HUES48 (cell line): ENCODE measurements around the gene PXDN.
"Not testable (repeated sequence)": the region's sequence is repeated elsewhere in the genome, so short reads cannot be mapped to it uniquely, and the experiment has no call there.

Source experiments
- H3K27ac ChIP-seq: one replicate; pipeline ENCODE4 v1.7.0; 2013; ENCODE audit warnings: low read depth, low read length, inconsistent platforms
- H3K27me3 ChIP-seq: 2 replicates; pipeline ENCODE4 v1.6.1; 2013; ENCODE audit warnings: mild to moderate bottlenecking, low read length; ENCODE audit not compliant: control insufficient read depth, insufficient read depth
- H3K36me3 ChIP-seq: 2 replicates; pipeline ENCODE4 v1.6.1; 2013; ENCODE audit warnings: low read length; ENCODE audit not compliant: control insufficient read depth, insufficient read depth
- H3K4me1 ChIP-seq: 2 replicates; pipeline ENCODE4 v1.6.1; 2013; ENCODE audit warnings: mild to moderate bottlenecking, low read length; ENCODE audit not compliant: control insufficient read depth, insufficient read depth
- H3K4me3 ChIP-seq: 2 replicates; pipeline ENCODE4 v1.5.1; 2013; ENCODE audit warnings: mild to moderate bottlenecking, low read depth, low read length
- H3K9ac ChIP-seq: 2 replicates; pipeline ENCODE4 v1.6.1; 2013; ENCODE audit warnings: mild to moderate bottlenecking, low read depth, low read length, moderate library complexity
- H3K9me3 ChIP-seq: 2 replicates; pipeline ENCODE4 v1.6.1; 2013; ENCODE audit warnings: low read length; ENCODE audit not compliant: control insufficient read depth, insufficient read depth

PXDN gene

GRCh38 chr2:1727796-1728474, 16.4 kb downstream of the PXDN start:
- Histone ChIP-seq H3K9ac (no peak overlapping the region), H3K4me1 (peaks cover 42% of the 10 kb centered on the region), H3K4me3 (no peak overlapping the region), H3K27ac (no peak overlapping the region), H3K9me3 (no peaks in the 10 kb centered on the region), H3K36me3 (no peaks in the 10 kb centered on the region), H3K27me3 (no peaks in the 10 kb centered on the region)

DNA sequence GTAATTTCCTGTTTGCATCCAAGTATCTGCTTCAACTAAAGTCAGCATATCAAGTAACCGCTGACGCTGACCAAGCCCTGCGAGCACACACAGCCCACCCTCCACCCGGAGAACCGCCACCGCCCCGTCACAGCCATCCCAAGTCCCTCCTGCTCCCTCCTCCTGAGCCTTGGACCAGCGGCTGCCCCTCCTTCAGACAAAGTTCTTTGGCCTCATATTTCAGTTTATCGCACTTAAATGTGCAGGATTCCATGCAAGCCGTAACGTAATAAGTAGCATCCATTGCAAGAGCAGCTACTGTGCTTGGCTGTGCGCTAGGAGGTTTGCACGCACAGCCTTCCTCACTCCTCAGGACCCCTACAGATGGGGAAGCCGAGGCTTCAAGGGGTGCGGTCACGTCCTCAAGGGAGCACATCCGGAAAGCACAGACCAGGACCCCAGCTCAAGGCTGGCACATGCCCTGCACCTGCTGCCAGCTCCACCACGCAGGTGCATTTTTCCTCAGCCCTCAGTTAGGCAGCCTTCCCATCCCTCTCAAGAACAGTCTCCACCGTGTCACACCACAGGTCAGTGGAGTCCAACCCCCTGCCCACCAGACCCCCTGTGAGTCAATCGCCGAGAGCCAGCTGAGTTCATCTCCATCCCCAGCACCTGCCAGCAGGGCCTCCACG, 17.1 kb downstream of the PXDN start:
- Histone ChIP-seq H3K36me3 (no peaks in the 10 kb centered on the region), H3K9me3 (no peaks in the 10 kb centered on the region), H3K4me3 (no peak overlapping the region), H3K9ac (no peak overlapping the region), H3K27me3 (no peaks in the 10 kb centered on the region), H3K27ac (no peak overlapping the region), H3K4me1 (peaks cover 39% of the 10 kb centered on the region)

DNA sequence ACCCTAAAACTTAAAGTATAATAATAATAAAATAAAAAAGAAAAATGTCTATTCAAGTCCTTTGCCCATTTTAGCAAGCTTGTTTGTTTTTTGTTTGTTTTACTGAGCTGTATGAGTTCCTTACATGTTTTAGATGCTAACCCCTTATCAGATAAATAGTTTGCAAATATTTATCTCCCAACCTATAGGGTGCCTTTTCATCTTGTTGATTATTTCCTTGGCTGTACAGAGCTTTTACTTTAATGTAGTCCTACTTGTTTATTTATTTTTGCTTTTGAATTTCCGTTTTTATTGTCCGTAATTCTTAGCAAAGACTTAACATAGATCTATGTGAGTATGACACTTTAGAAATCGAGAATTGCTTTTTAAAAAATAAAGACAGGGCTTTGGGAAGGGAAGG, 17.8 kb downstream of the PXDN start:
- Histone ChIP-seq H3K4me1 (peaks cover 34% of the 10 kb centered on the region), H3K27ac (no peak overlapping the region), H3K4me3 (no peak overlapping the region), H3K27me3 (no peaks in the 10 kb centered on the region), H3K36me3 (no peaks in the 10 kb centered on the region), H3K9ac (no peak overlapping the region), H3K9me3 (no peaks in the 10 kb centered on the region)

- not testable (repeated sequence) for H3K27ac ChIP-seq, H3K27me3 ChIP-seq, H3K4me3 ChIP-seq, H3K36me3 ChIP-seq, H3K9me3 ChIP-seq, H3K9ac ChIP-seq
- H3K4me1 ChIP-seq = peaks cover 17% of the 10 kb centered on the region
Measured at GRCh38 chr2:1724351-1724750, 20.0 kb downstream of the PXDN start.

DNA sequence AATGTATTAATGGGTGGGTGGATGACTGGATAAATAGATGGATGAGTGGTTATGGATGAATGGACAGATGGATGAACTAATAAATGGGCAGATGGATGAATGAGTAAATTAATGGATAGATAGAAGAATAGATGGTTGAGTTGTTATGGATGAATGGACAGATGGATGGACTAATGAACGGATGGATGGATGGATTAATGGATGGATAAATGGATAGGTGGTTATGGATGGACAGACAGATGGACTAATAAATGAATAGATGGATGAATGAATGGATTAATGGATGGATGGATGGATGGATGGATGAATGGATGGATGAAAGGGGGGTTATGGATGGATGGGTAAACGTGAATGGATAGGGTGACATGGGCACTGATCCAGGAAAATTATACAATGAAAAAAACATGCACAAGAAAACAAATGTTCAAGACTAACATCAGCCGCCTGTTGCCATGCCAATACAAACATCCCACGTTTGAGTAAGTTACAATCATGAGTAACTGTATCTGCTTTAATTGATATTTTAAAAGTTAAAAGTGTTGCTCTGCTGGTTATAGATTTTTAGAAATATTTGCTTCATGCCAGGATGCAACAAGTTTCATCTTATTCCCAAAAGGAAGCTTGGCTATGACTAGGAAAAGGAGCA, 20.8 kb downstream of the PXDN start:
- Histone ChIP-seq H3K4me3 (no peak overlapping the region), H3K9ac (no peak overlapping the region), H3K27me3 (no peaks in the 10 kb centered on the region), H3K36me3 (no peaks in the 10 kb centered on the region; the same call in 1 of the 2 replicates), H3K4me1 (peaks cover 9% of the 10 kb centered on the region), H3K27ac (no peak overlapping the region), H3K9me3 (no peaks in the 10 kb centered on the region)

DNA sequence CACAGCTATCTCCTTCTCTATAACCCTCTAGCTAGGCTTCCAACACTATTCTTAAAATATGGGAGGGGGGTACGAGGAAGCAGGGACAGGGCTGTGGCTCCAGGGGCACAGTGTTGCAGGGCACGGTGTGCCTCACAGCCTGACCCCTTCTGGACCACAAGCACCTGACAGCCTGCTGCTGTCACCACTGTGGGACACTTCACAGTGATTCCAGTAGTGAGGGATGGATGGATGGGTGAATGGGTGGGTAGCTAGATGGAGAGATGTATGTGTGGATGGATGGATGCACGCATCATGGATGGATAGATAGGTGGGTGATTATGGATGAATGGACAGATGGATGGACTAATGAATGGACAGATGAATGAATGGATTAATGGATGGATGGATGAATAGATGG, 21.6 kb downstream of the PXDN start:
- 0 out of 2 replicates have a peak, but pooled peaks cover 5% of the 10 kb centered on the region for H3K4me1 ChIP-seq
- no peaks in the 10 kb centered on the region for H3K27me3 ChIP-seq
- no peak overlapping the region for H3K9ac ChIP-seq
- no peaks in the 10 kb centered on the region for H3K9me3 ChIP-seq
- no peak overlapping the region for H3K27ac ChIP-seq
- H3K4me3 ChIP-seq = no peak overlapping the region
- no peaks in the 10 kb centered on the region; the same call in 1 of the 2 replicates for H3K36me3 ChIP-seq

DNA sequence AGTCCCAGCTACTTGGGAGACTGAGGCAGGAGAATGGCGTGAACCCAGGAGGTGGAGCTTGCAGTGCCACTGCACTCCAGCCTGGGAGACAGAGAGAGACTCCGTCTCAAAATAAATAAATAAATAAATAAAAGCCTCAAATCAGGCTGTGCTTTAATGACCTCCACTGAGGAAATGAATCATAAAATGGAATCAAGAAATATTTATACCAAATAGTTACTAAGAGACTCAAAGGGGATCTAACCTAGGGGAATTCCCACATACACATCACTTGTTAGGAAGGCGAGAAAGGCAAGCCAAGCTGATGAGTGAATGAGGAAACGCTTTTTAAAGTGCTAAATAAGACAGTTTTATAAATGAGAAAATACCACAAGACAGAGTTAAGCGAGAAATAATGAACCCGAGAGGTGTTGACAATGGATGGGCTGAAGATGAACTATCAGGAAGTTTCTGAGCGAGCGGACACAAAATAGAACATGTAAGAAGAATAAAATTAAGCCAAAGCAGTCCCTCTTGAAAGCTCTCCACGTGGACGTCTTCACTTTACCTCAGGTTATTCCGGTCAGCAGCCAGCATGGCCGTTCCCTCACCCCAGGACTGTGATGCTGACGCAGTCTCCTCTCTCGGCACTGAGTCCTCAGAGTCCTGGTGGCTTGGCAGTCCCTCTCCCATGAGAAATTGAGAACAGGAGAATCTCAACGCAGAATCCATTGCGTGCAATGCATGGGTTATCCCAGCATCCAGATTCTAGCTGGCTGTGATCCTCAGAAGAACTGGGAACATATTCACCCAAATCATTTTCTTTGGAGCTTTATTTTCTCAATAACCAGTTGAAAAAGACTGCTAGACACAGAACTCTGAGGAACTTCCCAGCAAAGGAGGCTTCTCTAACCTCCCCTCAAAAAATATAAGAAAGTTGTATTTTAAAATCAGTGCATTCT, 22.3 kb downstream of the PXDN start:
- Histone ChIP-seq H3K27me3 (no peaks in the 10 kb centered on the region), H3K27ac (peak overlapping the region; percentile 8), H3K4me1 (0 out of 2 replicates have a peak, but pooled peaks cover 9% of the 10 kb centered on the region), H3K36me3 (no peaks in the 10 kb centered on the region; the same call in 1 of the 2 replicates), H3K9me3 (no peaks in the 10 kb centered on the region), H3K9ac (no peak overlapping the region), H3K4me3 (no peak overlapping the region)

- no peak overlapping the region for H3K27ac ChIP-seq
- no peak overlapping the region for H3K9ac ChIP-seq
- no peaks in the 10 kb centered on the region for H3K9me3 ChIP-seq
- no peaks in the 10 kb centered on the region for H3K27me3 ChIP-seq
- no peak overlapping the region for H3K4me3 ChIP-seq
- 0 out of 2 replicates have a peak, but pooled peaks cover 12% of the 10 kb centered on the region for H3K4me1 ChIP-seq
- no peaks in the 10 kb centered on the region; the same call in 1 of the 2 replicates for H3K36me3 ChIP-seq
Measured at GRCh38 chr2:1718339-1719220, 25.7 kb downstream of the PXDN start.

GRCh38 chr2:1717113-1717512, 27.2 kb downstream of the PXDN start:
- Histone ChIP-seq H3K4me3 (no peak overlapping the region), H3K27me3 (no peaks in the 10 kb centered on the region), H3K27ac (peak overlapping the region; percentile 1), H3K9ac (no peak overlapping the region), H3K36me3 (no peaks in the 10 kb centered on the region; the same call in 1 of the 2 replicates), H3K4me1 (0 out of 2 replicates have a peak, but pooled peaks cover 12% of the 10 kb centered on the region), H3K9me3 (no peaks in the 10 kb centered on the region)

- H3K9ac ChIP-seq = no peak overlapping the region
- 0 out of 2 replicates have a peak, but pooled peaks cover 12% of the 10 kb centered on the region for H3K4me1 ChIP-seq
- peak overlapping the region; percentile 1 for H3K27ac ChIP-seq
- no peaks in the 10 kb centered on the region for H3K27me3 ChIP-seq
- H3K4me3 ChIP-seq = no peak overlapping the region
- H3K9me3 ChIP-seq = no peaks in the 10 kb centered on the region
- H3K36me3 ChIP-seq = no peaks in the 10 kb centered on the region; the same call in 1 of the 2 replicates
Measured at GRCh38 chr2:1716441-1716840, 27.9 kb downstream of the PXDN start.
